GM19351 (cell line): ENCODE data around the gene TMEM115.
A peak's percentile ranks its signal among the peaks of the same experiment; 100 is the strongest.

Experiments
- ATAC-seq: cut with Tn5 transposase; IDR thresholded peaks from one replicate; pipeline ENCODE4 v1.9.1; 2021; ENCODE audit warnings: mild to moderate bottlenecking, moderate library complexity; ENCODE audit not compliant: unreplicated experiment

Gene TMEM115

GRCh38 chr3:50334339-50335075 is 24.8 kb downstream of the TMEM115 start:
- no peak for ATAC-seq

DNA sequence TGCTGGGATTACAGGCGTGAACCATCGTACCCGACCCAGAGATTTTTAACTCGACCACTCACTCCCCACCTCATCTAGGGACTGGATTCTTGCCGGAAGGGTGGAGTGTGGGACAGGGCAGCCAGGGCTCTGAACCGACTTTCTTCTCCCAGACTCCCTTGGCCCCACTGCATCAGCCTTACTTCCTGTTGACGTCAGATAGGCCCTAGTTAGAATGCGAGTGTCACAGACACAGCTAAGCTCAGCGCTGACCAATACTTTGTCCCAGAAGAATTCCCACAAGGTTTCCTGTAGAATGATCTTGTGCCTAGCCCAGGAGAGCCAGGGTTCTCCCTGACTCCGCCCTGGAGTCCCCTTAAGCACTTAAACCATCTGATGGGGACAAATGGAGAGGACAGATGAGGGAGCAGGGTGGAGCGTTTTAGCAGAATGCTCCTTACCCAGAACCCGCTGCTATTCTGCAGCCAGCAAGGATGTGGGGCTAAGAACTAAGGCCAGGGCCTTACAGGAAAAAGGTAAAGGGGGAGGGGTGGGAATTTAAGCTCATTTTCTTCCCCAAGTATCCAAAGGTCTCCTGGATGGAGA is 25.5 kb downstream of the TMEM115 start:
- no peak for ATAC-seq

DNA sequence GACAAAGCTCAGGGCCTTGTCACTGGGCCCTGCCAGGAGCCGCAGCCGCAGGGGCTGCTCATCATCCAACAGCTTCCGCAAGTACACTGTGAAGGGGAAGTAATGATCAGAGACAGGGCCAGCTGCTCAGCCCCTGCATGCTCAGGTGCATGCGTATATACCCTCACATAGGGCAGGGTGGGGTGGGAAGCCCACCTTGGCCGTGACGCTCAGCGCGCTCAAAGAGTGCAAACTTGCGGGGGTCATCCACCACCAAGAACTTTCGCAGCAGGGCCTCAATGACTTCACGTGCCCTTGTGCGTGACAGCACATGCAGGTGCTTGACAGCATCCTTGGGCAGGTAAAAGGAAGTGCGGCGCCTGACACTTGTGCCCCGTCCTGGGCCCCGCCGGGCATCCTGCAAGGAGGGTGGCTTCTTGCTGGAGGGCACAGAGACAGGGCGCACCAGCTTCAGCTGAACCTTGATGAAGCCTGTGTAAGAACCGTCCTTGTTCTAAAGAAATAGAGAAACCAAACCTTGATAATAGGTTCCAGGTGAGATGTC is 27.9 kb downstream of the TMEM115 start:
- no peak for ATAC-seq

DNA sequence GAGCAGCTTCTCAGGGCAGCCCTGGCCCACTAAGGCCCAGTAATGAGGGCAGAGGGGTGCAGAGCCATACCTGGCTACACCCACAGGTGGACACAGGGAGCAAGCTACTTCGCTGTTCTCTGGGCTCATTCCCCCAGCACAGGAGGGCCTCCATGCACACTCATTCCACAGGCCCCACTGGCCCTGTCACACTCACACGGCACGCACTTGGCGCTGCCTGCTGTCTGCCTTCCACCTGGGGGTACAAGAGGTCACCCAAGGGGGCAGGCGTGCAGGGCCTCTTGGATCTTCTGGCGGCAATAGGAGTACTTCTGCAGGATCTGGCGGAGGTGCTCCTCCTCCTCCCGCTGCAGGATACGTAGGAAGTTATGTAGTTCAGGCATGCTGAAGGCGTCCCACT is 29.0 kb downstream of the TMEM115 start:
- no peak for ATAC-seq

- peak; percentile 92 for ATAC-seq
Observed at GRCh38 chr3:50327943-50328691, 31.2 kb downstream of the TMEM115 start, which contains the start of gene TUSC2. Gene TUSC2, minus strand, starts transcription at chr3:50328223. Its CDS starts 124 bp downstream, at chr3:50328099.

DNA sequence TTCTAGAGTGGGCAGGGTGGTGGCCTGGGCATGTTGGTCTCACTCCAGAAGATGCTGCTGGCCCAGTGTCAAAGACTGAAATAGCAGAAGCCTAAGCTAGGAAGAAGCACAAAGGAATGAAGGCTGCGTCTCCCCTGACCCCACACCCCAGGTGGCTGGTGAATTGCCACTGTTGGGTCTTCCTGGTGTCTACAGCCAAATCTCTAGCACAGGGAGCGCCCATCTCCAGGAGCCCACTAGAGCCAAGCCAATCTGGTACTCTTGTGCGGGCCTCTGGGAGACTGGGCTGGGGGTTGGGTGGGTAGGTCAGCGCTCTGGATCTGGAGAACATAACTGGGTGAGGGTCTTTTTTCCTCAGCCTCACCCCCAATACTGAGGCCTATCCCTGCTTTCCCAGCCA is 32.2 kb downstream of the TMEM115 start:
- ATAC-seq: no peak

DNA sequence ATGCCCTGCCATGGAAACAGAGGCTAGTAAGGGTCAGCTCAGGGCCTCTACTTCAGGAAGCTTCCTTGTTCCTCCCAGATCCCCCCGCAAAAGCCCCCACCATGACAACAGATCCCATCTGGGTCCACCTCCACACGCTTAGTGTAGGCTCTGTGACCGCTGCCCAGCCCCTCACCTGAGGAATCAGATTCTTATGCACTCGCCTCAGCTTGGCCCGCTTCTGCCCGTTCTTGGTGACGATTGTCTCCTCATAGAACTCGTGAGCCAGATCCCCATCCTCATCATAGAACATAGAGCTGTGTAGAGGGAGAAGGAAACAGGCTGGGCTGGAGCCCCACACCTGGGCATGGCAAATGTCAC is 33.2 kb downstream of the TMEM115 start:
- no peak for ATAC-seq

DNA sequence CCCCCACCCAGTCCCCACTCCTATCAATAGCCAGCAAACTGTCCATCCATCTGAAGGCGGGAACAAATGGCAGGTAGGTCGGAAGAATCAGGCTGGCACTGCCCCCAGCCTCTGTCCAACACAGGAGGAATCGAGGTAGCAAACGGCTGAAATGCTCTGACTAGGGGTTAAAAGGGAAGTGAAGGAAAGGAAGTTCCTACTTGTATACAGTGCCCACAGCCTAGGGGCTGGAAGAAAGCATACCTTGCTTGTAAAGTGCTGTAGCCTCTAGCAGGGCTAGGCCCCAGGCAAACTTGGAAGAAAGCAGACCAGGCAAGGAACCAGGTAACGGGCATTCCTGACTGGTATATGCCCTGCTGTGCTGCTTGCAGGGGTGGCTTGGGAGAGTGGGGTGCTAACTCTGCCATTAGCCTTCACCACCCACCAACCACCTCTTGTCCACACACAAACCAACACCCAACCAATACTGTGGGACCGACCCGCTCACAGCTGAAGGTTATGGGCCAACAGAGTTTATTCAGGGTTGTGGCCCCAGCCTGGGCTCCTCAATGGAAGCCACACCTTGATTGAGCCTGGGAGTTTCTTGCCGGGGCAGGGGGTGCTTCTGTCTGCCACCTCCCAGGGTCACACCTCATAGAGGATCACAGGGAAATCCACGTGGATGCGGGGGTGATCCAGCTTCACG is 33.7 kb downstream of the TMEM115 start:
- ATAC-seq: no peak

DNA sequence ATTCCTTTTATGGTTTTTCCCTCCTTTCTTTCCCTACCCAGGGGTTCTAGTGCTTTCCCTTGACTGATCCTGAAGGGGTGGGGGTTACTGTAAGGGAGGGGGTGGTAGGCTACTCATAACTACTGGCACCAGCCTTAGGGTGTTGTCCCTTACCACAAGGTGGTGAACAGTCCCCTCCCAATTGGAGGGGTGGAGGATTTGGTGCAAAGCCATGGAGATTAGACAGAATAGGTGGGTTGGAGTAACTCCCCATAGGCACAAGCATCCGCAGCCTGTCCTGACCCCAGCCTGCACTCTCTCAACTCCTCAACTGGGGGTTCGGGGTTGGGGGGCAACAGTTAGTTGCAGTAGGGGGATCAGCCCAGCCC is 34.2 kb downstream of the TMEM115 start:
- ATAC-seq: no peak

DNA sequence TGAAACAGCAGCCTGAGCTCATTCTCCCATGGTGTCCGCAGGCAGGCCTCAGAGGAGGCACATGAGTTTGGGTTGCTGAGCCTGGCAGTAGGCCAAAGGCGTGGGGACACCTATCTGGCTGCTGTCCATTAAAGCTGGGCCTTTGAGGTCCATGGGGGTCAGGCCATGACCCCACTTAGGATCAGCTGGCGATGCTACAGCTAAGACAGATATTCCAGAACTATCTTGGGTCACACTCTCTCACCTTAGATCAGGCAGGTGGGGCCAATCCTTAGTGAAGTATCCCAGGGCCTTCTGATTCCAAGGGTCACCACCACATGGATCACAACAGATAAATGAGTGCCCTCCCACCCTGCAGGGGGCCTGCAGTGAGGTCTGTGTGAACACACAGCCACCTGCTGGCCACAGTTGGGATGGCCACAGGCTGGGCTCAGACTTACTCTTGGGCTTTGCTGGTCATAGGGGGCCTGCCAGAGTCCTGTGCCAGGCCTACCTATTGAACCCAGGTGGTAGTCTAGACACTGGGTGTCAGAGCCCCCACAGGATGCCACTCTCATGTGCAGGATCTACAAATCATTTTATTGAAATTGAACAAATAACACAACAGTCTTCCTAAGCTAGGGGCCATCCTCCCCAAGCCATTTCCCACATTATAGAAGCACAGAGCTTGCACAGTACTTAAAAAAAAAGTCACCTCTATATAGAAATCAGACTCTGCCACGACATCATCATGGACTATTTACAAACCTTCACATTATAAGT is 34.8 kb downstream of the TMEM115 start:
- no peak for ATAC-seq

GRCh38 chr3:50323614-50324199 is 35.6 kb downstream of the TMEM115 start:
- no peak for ATAC-seq

- ATAC-seq: no peak
Observed at GRCh38 chr3:50323092-50323600, 36.2 kb downstream of the TMEM115 start.

GRCh38 chr3:50322386-50323091 is 36.8 kb downstream of the TMEM115 start, which contains the start of gene HYAL2:
Gene HYAL2, minus strand, starts transcription at chr3:50322745. Its CDS starts 2,256 bp downstream, at chr3:50320489.
- no peak for ATAC-seq

- no peak for ATAC-seq
Observed at GRCh38 chr3:50322115-50322385, 37.3 kb downstream of the TMEM115 start.

- peak; percentile 70 for ATAC-seq
Observed at GRCh38 chr3:50321336-50322114, 37.8 kb downstream of the TMEM115 start.

DNA sequence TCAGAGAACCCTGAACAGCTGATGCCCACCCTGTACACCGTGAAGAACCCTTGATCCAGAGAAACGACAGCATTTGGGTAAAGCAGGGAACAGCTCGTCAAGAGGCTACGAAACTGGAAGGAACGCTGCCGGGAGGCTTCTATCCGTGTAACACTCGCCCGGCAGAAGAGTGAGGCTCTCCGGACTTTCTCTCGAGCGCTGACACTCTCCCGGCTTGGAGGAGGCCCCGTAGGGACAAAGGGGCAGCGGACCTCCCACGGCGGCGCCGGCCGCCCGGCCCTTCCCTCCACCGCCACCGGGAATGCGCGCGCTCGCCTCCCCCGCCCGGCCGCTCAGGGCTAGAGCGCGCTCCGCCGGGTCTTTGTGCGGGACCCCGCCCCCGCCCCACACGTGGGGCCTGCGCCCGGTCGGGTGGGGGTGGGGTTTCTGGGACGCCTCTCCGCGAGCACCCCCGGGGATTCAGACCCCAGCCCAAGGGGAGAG is 38.4 kb downstream of the TMEM115 start:
- ATAC-seq: peak; percentile 40

GRCh38 chr3:50319894-50320625 is 39.3 kb downstream of the TMEM115 start:
- ATAC-seq: no peak
